HL-60 (cell line): ENCODE measurements around the gene ACBD5.

ENCODE experiments used
- CTCF ChIP-seq: IDR thresholded peaks from one replicate; pipeline ENCODE4 v1.5.1; 2011; ENCODE audit warnings: low read length, control low read depth, inconsistent platforms; ENCODE audit not compliant: insufficient read depth
- GABPA ChIP-seq: IDR thresholded peaks from 2 replicates; pipeline ENCODE4 v1.6.1; 2012; ENCODE audit warnings: low read depth
- POLR2AphosphoS5 ChIP-seq: IDR thresholded peaks from 2 replicates; pipeline ENCODE4 v1.6.1; 2012; ENCODE audit warnings: low read depth
- REST ChIP-seq: IDR thresholded peaks from 2 replicates; pipeline ENCODE4 v1.6.1; 2012; ENCODE audit warnings: low read depth; ENCODE audit not compliant: insufficient replicate concordance
- SPI1 ChIP-seq: IDR thresholded peaks from 2 replicates; pipeline ENCODE4 v1.6.1; 2012; ENCODE audit warnings: low read depth, mild to moderate bottlenecking, borderline replicate concordance

- TF ChIP-seq CTCF (no peak), POLR2AphosphoS5 (peak; percentile 81), REST (no peak), GABPA (no peak), SPI1 (no peak)
These were observed 85.4 kb downstream of the ACBD5 start, which contains the start of gene MASTL for GRCh38 chr10:27155066-27155754.
